OCI-LY7 (cell line): Measurements from ENCODE around the gene STAT4.
"Not testable (repeated sequence)": the region's sequence is repeated elsewhere in the genome, so short reads cannot be mapped to it uniquely, and the experiment has no call there.

Source experiments
- CTCF ChIP-seq: fragments of 200-600 bp; sonication (generic); conservative IDR thresholded peaks from 2 replicates; pipeline ENCODE4 v1.5.1; 2014; ENCODE audit warnings: mild to moderate bottlenecking, antibody characterized with exemption, low read length, moderate library complexity, mixed read lengths
- EZH2phosphoT487 ChIP-seq: fragments of 200-600 bp; sonication (generic); IDR thresholded peaks from 2 replicates; pipeline ENCODE4 v1.6.1; 2018; ENCODE audit warnings: low read depth, borderline replicate concordance, mild to moderate bottlenecking, mixed run types, antibody characterized with exemption, low read length, moderate library complexity, mixed read lengths

DNA sequence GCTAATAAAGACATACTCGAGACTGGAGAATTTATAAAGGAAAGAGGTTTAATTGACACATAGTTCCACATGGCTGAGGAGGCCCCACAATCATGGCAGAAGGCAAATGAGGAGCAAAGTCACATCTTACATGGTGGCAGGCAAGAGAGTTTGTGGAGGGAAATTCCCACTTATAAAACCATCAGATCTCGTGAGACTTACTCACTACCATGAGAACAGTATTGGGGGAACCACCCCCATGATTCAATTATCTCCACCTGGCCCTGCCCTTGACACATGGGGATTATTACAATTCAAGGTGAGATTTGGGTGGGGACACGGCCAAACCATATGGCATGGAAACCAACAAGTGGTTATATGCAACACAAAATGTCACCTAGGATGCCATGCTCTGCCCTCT lies 155.5 kb downstream of the STAT4 start:
- TF ChIP-seq CTCF, EZH2phosphoT487: not testable (repeated sequence)
